ENCODE results near the gene KCTD17.
A peak's percentile ranks its signal among the peaks of the same experiment; 100 is the strongest.

The KCTD17 gene, protein sequence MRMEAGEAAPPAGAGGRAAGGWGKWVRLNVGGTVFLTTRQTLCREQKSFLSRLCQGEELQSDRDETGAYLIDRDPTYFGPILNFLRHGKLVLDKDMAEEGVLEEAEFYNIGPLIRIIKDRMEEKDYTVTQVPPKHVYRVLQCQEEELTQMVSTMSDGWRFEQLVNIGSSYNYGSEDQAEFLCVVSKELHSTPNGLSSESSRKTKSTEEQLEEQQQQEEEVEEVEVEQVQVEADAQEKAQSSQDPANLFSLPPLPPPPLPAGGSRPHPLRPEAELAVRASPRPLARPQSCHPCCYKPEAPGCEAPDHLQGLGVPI

GRCh38 chr22:37051391-37052385 is at the start of gene KCTD17:
Gene KCTD17 (plus strand): TSS chr22:37051742. CDS start chr22:37051761, 19 bp downstream.
- peak; percentile 81 to 87 for DNase-seq

DNA sequence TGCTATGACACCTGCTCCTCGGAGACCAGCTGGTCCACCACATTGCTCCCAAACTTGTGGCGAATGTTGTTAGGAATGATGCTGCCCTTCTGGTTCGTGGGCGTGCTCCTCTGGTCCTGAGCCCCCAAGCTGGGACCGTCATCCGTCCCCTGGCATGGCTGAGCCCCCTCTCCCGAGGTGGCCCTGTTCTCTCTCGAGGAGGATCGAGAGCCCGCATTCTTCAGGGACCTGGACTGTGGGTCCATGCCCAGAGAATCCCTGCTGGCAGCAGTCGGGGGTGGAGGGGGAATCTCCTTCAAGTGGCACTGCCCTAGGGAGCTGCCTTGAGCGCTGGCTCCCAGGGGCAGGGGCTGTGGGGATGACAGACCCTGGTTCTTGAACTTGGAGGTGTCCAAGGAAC is 49.7 kb upstream of the KCTD17 start:
- DNase-seq = no peak

GRCh38 chr22:37002633-37003032 is 48.9 kb upstream of the KCTD17 start:
- DNase-seq = no peak

- no peak for DNase-seq
Observed at GRCh38 chr22:37007651-37008050, 43.9 kb upstream of the KCTD17 start.

DNA sequence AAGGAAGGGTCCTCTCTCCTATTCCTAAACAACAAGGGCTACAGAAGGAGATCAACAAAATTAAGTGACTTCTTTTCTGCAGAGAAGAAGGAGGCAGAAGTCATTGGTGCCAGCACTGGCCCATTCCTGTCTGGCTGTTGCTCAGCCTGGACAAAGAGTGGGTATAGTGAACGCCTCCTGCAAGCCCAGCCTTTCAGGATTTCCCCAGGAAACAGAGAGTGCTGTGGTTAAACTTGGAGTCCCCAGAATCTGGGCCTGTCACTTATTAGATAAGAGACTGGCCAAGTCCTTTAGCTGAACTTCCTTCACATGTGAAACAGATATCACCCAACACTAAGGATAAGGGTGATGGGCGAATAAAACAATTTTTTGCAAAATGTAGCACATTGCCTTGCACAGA is 43.2 kb upstream of the KCTD17 start:
- DNase-seq = no peak

GRCh38 chr22:37009490-37009889 is 42.1 kb upstream of the KCTD17 start:
- DNase-seq = no peak

GRCh38 chr22:37010174-37010573 is 41.4 kb upstream of the KCTD17 start:
- DNase-seq = no peak

DNA sequence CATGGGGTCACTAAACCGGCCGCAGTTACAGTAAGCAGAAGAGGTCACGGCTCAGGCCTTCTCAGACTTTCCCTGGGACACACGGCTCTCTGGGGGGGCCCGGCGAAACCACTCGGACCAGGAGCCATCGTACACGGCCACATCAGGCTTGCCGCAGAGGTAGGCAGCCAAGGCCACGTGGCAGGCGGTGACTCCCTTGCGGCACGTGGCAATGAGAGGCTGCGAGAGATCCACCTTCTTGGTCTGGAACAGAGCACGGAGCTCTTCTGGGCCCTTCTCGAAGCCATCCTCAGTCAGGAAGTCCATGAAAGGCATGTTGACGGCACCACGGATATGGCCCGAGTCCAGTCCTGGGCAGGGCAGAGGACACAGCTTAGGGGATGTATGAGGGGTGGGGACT is 40.6 kb upstream of the KCTD17 start:
- DNase-seq = no peak

DNA sequence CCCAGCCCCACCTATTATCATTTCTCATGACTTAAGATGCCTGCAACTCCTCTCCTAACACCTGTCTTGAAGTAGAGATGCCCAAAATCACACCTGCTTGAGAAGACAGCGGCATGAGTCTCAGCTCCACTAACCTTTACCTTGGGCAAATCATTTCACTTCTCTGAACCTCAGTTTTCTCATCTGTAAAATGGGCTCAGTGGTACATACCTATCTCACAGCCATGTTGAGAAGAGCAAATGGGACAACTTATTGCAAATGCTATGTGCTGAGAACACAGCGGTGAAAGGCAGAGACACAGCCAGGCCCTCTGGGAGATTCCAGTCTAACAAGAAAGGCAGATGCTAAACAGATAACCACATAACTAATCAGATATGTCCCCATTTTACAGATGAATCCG is 40.1 kb upstream of the KCTD17 start:
- DNase-seq = no peak

DNA sequence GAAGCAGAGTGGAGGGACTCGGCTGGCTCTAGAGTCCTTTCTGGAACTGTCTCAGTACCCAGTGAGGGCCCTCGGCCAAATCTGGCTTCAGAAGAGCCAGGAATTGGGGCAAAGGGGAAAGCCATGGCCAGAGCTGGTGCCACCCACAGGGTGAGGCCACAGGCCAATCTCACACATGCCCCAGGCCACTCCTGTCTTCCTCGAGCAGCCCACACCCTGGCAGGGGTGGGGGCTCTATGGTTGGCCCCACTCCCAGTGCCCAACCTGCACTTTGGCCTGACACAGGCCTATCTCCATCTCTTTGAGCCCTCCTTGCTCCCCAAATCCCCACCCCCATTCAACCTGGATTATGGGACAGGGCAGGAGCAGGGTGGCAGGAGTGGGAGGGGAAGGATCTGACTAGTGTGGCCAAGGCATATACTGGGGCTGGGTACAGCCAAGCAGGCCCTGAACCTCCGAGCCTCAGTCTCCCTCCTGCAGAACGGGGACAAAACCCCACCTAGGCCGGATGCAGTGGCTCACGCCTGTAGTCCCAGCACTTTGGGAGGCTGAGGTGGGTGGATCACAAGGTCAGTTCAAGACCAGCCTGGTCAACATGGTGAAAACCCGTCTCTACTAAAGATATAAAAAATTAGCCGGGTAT is 39.2 kb upstream of the KCTD17 start:
- DNase-seq = no peak

DNA sequence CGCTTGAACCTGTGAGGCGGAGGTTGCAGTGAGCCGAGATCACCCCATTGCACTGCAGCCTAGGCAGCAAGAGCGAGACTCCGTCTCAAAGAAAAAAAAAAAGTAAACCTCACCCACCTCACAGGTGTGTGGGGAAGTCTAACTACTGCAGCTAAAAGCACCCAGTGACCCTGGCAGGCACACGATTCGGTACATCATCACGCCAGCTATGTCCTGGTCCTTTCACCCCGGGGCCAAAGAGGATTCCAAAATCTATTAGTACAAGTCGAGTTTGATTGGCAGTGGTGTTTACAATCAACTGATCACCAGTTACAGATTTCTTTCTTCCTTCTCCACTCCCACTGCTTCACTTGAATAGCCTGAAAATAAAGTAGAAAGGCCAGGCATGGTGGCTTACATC is 38.6 kb upstream of the KCTD17 start:
- DNase-seq = no peak

DNA sequence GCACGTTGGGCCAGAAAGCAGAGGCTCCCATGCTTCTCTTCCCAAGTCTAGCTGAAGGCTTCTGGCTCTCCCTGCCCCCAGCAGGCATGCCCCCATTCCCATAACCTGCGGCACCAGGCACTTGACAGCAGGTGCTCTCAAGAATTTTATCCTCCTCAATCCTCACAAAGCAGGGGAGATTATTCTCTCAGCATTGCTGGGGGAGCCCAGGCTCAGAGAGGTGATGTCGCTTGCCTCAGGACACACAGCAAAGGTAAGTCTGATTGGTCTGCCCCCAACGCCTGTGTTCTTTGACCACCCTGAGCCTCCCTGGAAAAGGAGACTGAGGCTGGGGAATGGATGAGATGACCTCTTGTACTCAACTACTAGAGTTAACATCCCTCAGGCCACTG is 37.1 kb upstream of the KCTD17 start:
- no peak for DNase-seq

GRCh38 chr22:37014835-37015586 is 36.5 kb upstream of the KCTD17 start:
- no peak for DNase-seq

GRCh38 chr22:37015587-37015878 is 36.0 kb upstream of the KCTD17 start:
- no peak for DNase-seq

- DNase-seq = no peak
Observed at GRCh38 chr22:37016134-37016910, 35.2 kb upstream of the KCTD17 start.

- no peak for DNase-seq
Observed at GRCh38 chr22:37017356-37017755, 34.2 kb upstream of the KCTD17 start.

DNA sequence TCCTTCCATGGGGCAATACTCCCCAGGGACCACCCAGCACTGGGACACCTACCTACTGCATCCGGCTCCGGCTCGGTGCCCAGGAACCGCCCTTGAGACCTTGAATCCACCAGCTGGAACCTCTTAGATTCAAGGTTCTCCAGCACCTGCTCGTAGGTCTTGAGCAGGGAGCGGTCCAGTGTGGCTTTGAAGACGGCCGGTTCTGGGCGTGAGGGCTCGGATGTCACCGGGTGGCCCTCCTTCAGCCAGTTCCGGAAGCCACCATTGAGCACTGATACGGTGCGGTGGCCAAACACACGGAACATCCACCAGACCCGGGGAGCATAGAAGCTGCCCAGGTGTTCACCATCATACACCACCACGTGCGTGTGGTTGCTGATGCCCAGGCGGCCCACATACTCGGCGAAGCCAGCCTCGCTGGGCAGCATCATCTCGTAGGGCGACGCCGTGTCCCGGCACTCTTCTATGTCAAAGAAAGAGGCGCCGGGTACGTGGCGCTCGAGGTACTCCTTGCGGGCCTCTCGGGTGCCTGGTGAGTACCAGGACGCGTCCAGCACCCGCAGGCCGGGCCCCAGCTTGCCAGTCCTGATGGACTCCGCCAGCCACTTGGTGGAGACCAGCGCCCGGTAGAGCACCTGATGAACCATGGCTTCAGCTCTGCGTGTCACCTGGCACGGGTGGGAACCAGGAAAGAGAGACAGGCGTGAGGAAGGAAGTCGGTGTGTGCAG is 33.3 kb upstream of the KCTD17 start:
- DNase-seq = no peak

DNA sequence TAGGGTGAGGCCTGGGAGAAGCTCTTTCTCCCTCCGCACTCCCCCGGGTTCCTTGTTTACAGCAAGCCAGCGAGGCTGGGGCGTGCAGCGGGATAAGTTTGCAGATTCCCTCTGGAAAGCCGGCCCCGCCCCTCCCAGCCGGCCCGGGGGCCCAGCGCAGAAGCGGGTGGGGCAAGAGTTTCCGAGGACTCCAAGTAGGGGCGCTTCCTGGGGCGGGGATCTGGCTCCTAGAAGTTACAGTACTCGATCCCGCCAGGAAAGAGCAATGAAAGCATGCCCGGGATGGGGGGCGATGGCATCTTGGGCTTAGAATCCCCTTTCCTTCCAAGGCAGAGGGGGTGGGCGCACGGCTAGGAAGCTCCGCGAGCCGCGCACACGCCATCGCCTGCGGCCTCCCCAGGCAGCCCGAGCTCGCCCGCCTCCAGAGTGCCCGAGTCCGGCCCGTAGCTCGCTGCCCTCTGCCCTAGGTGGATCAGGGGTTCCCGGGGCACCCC is 32.7 kb upstream of the KCTD17 start:
- no peak for DNase-seq

- peak; percentile 54 to 69 for DNase-seq
Observed at GRCh38 chr22:37019309-37020191, 32.0 kb upstream of the KCTD17 start, which contains the start of the genes MPST and TST. Gene MPST (plus strand): TSS chr22:37019742. CDS start chr22:37019837, 95 bp downstream. Gene TST (minus strand): TSS chr22:37019447. CDS start chr22:37018732, 715 bp downstream.

GRCh38 chr22:37020192-37020479 is 31.4 kb upstream of the KCTD17 start:
- DNase-seq = no peak
